Activated B cell treated with CpG ODN at 0.5 μM for 24 hours (primary cell): Measurements from ENCODE around the gene VDR. TPM values are rescaled to one million over a fixed set of nuclear protein-coding genes. Genes with fewer than 3 reads are reported as not detected.

Experiments used
- ATAC-seq: fragments of 200-7000 bp; cut with Tn5 transposase; one replicate; pipeline ENCODE4 v1.10.0; 2021; ENCODE audit warnings: low read depth, mild to moderate bottlenecking, moderate library complexity
- CTCF ChIA-PET: fragments of 350-600 bp; sonication (Branson Sonifier 250); formaldehyde crosslinking; loops from one replicate; lab custom pipeline; 2021; ENCODE audit warnings: antibody characterized with exemption; lab: Charles Lee
- POLR2A ChIA-PET: fragments of 350-600 bp; sonication (Branson Sonifier 250); formaldehyde crosslinking; loops from one replicate; lab custom pipeline; 2021; ENCODE audit warnings: antibody characterized with exemption; lab: Charles Lee
- DNase-seq: peaks from one replicate; pipeline ENCODE4 v3.0.0; 2022
- H3K27ac Mint-ChIP-seq: one replicate; pipeline ENCODE4 v1.8.0; 2020; ENCODE audit warnings: mixed read lengths
- H3K27me3 Mint-ChIP-seq: one replicate; pipeline ENCODE4 v1.8.0; 2021; ENCODE audit warnings: mixed read lengths
- H3K36me3 Mint-ChIP-seq: one replicate; pipeline ENCODE4 v1.8.0; 2021; ENCODE audit warnings: low read depth, mixed read lengths
- H3K4me1 Mint-ChIP-seq: one replicate; pipeline ENCODE4 v1.8.0; 2021; ENCODE audit warnings: mixed read lengths
- H3K4me3 Mint-ChIP-seq: one replicate; pipeline ENCODE4 v1.8.0; 2020; ENCODE audit warnings: mild to moderate bottlenecking, mixed read lengths
- H3K9me3 Mint-ChIP-seq: one replicate; pipeline ENCODE4 v1.8.0; 2020; ENCODE audit warnings: mixed read lengths
- CTCF ChIP-seq: fragments of 200-600 bp; IDR thresholded peaks from one replicate; pipeline ENCODE4 v1.8.0; 2022; ENCODE audit warnings: antibody characterized with exemption, mild to moderate bottlenecking
- intact Hi-C: fragments of 100-400 bp; cut with micrococcal nuclease; formaldehyde crosslinking; loops from one replicate; pipeline ENCODE4 v1.15.1; 2024
- total RNA-seq: library from RNA; stranded (reverse); gene quantifications from 2 replicates; pipeline ENCODE4 v1.2.3, GENCODE V29; 2022

Gene VDR
- total RNA-seq, 1 donor from 2014 or later = 0.86 TPM

- no peak overlapping the region for H3K4me3 Mint-ChIP-seq
- H3K27me3 Mint-ChIP-seq = peaks cover 44% of the 10 kb centered on the region
- H3K9me3 Mint-ChIP-seq = no peaks in the 10 kb centered on the region
- H3K36me3 Mint-ChIP-seq = no peaks in the 10 kb centered on the region
- no peak for ATAC-seq
- POLR2A ChIA-PET = no interaction called here
- intact Hi-C loops = no loop called here
- peaks cover 23% of the 10 kb centered on the region for H3K4me1 Mint-ChIP-seq
- CTCF ChIA-PET = no interaction called here
- H3K27ac Mint-ChIP-seq = no peak overlapping the region
- DNase-seq = no peak
- no peak for TF ChIP-seq CTCF
Measured at GRCh38 chr12:47901063-47901717, 3.6 kb downstream of the VDR start.

- no peak for DNase-seq
- no peak overlapping the region for H3K4me3 Mint-ChIP-seq
- CTCF ChIA-PET = interaction anchor here (0.7 kb wide), 1 partner anchor 224 kb away, joined by 3 read pairs; no protein-coding TSS in a partner anchor
Measured at GRCh38 chr12:47900131-47901062, 4.4 kb downstream of the VDR start.

GRCh38 chr12:47899466-47899865, 5.3 kb downstream of the VDR start:
- Mint-ChIP-seq H3K27me3 (peaks cover 41% of the 10 kb centered on the region), H3K27ac (no peak overlapping the region), H3K4me1 (peaks cover 18% of the 10 kb centered on the region), H3K4me3 (no peak overlapping the region), H3K36me3 (no peaks in the 10 kb centered on the region), H3K9me3 (no peaks in the 10 kb centered on the region)
- ATAC-seq (no peak), DNase-seq (no peak)
- ChIA-PET POLR2A (no interaction called here), CTCF (no interaction called here)
- intact Hi-C loops = no loop called here
- no peak for TF ChIP-seq CTCF

More at GRCh38 chr12:47900131-47901062, 4.4 kb downstream of the VDR start:
- no peak for ATAC-seq
- Mint-ChIP-seq H3K27ac (no peak overlapping the region), H3K36me3 (no peaks in the 10 kb centered on the region), H3K9me3 (no peaks in the 10 kb centered on the region), H3K4me1 (peaks cover 23% of the 10 kb centered on the region), H3K27me3 (peaks cover 44% of the 10 kb centered on the region)
- intact Hi-C loops = no loop called here
- no peak for TF ChIP-seq CTCF
- POLR2A ChIA-PET = no interaction called here

- H3K4me1 Mint-ChIP-seq = peaks cover 19% of the 10 kb centered on the region
- no peak for DNase-seq
- ChIA-PET POLR2A (no interaction called here), CTCF (no interaction called here)
- H3K4me3 Mint-ChIP-seq = no peak overlapping the region
- no peak for ATAC-seq
- no peak overlapping the region for H3K27ac Mint-ChIP-seq
- H3K27me3 Mint-ChIP-seq = peaks cover 32% of the 10 kb centered on the region
- no peaks in the 10 kb centered on the region for H3K36me3 Mint-ChIP-seq
- intact Hi-C loops = no loop called here
- H3K9me3 Mint-ChIP-seq = no peaks in the 10 kb centered on the region
- TF ChIP-seq CTCF = no peak
Measured at GRCh38 chr12:47896633-47897032, 8.2 kb downstream of the VDR start.

GRCh38 chr12:47896022-47896421, 8.8 kb downstream of the VDR start:
- TF ChIP-seq CTCF = no peak
- Mint-ChIP-seq H3K27ac (no peak overlapping the region), H3K27me3 (peaks cover 26% of the 10 kb centered on the region), H3K36me3 (no peaks in the 10 kb centered on the region), H3K9me3 (no peaks in the 10 kb centered on the region), H3K4me3 (no peak overlapping the region), H3K4me1 (peaks cover 19% of the 10 kb centered on the region)
- CTCF ChIA-PET = no interaction called here
- ATAC-seq (no peak), DNase-seq (no peak)
- intact Hi-C loops = no loop called here
- POLR2A ChIA-PET = no interaction called here
